HG02973 (cell line): ENCODE data around the gene SETD4.
A peak's percentile ranks its signal among the peaks of the same experiment; 100 is the strongest.
"Not testable (repeated sequence)": the region's sequence is repeated elsewhere in the genome, so short reads cannot be mapped to it uniquely, and the experiment has no call there.

Experiments used
- ATAC-seq: cut with Tn5 transposase; IDR thresholded peaks from one replicate; pipeline ENCODE4 v1.9.1; 2021; ENCODE audit warnings: moderate library complexity; ENCODE audit not compliant: unreplicated experiment

Gene SETD4

GRCh38 chr21:36079010-36079649, 18.8 kb upstream of the SETD4 start:
- ATAC-seq: no peak

- ATAC-seq: no peak
These were observed 17.4 kb upstream of the SETD4 start for GRCh38 chr21:36077758-36078157.

GRCh38 chr21:36076878-36077655, 16.7 kb upstream of the SETD4 start:
- no peak for ATAC-seq

- ATAC-seq: no peak
These were observed 15.6 kb upstream of the SETD4 start for GRCh38 chr21:36075953-36076352.

- ATAC-seq: no peak
These were observed 14.8 kb upstream of the SETD4 start for GRCh38 chr21:36075171-36075570.

GRCh38 chr21:36073911-36074310, 13.6 kb upstream of the SETD4 start:
- not testable (repeated sequence) for ATAC-seq

GRCh38 chr21:36073181-36073580, 12.9 kb upstream of the SETD4 start:
- ATAC-seq: no peak

GRCh38 chr21:36072453-36073162, 12.3 kb upstream of the SETD4 start:
- ATAC-seq: no peak

GRCh38 chr21:36070999-36071398, 10.7 kb upstream of the SETD4 start:
- no peak for ATAC-seq

- peak; percentile 91 for ATAC-seq
These were observed 9.6 kb upstream of the SETD4 start, which contains the start of gene CBR1 for GRCh38 chr21:36069713-36070583. TSS of gene CBR1 (plus strand) at chr21:36070024. CDS start at chr21:36070116, 92 bp downstream.

- ATAC-seq: no peak
These were observed 8.5 kb upstream of the SETD4 start for GRCh38 chr21:36068748-36069398.

GRCh38 chr21:36065497-36066036, 5.2 kb upstream of the SETD4 start:
- ATAC-seq: no peak

GRCh38 chr21:36064085-36064460, 3.7 kb upstream of the SETD4 start:
- no peak for ATAC-seq

GRCh38 chr21:36063375-36064084, 3.2 kb upstream of the SETD4 start:
- ATAC-seq: no peak

GRCh38 chr21:36061445-36061844, 1.1 kb upstream of the SETD4 start:
- ATAC-seq: no peak

GRCh38 chr21:36059823-36060158, 535 bp downstream of the SETD4 start:
- peak; percentile 39 for ATAC-seq

GRCh38 chr21:36055551-36055950, 4.8 kb downstream of the SETD4 start:
- no peak for ATAC-seq

- ATAC-seq: no peak
These were observed 6.6 kb downstream of the SETD4 start for GRCh38 chr21:36053715-36054062.

- ATAC-seq: no peak
These were observed 7.2 kb downstream of the SETD4 start for GRCh38 chr21:36052860-36053714.
